GM23248 (cell line): Measurements from ENCODE around the gene SORL1-AS1.
"Not testable (repeated sequence)": the region's sequence is repeated elsewhere in the genome, so short reads cannot be mapped to it uniquely, and the experiment has no call there.

Experiments
- DNase-seq: peaks from one replicate; pipeline ENCODE4 v3.0.0-alpha.2; 2015
- H2AFZ ChIP-seq: fragments of 200-600 bp; sonication (generic); 2 replicates; pipeline ENCODE4 v1.6.1; 2016; ENCODE audit warnings: antibody characterized with exemption
- H3F3A ChIP-seq: fragments of 200-600 bp; sonication (generic); 2 replicates; pipeline ENCODE4 v1.6.1; 2016; ENCODE audit warnings: mild to moderate bottlenecking, antibody characterized with exemption, mixed run types; ENCODE audit not compliant: insufficient read depth
- H3K27ac ChIP-seq: fragments of 200-600 bp; sonication (generic); 2 replicates; pipeline ENCODE4 v1.5.1; 2016; ENCODE audit warnings: mild to moderate bottlenecking
- H3K27me3 ChIP-seq: fragments of 200-600 bp; sonication (generic); replicated peaks from 2 replicates; pipeline ENCODE4 v1.6.1; 2016; ENCODE audit warnings: mild to moderate bottlenecking; ENCODE audit not compliant: insufficient read depth
- H3K36me3 ChIP-seq: fragments of 200-600 bp; sonication (generic); 2 replicates; pipeline ENCODE4 v1.6.1; 2016; ENCODE audit warnings: low read depth, mild to moderate bottlenecking
- H3K4me1 ChIP-seq: fragments of 200-600 bp; sonication (generic); 2 replicates; pipeline ENCODE4 v1.6.1; 2016; ENCODE audit warnings: mild to moderate bottlenecking; ENCODE audit not compliant: insufficient read depth
- H3K4me2 ChIP-seq: fragments of 200-600 bp; sonication (generic); one replicate; pipeline ENCODE4 v1.6.1; 2016; ENCODE audit warnings: mild to moderate bottlenecking; ENCODE audit not compliant: unreplicated experiment
- H3K4me3 ChIP-seq: fragments of 200-600 bp; sonication (generic); 2 replicates; pipeline ENCODE4 v1.5.1; 2016; ENCODE audit warnings: mild to moderate bottlenecking
- H3K79me2 ChIP-seq: fragments of 200-600 bp; sonication (generic); 2 replicates; pipeline ENCODE4 v1.6.1; 2016; ENCODE audit warnings: mild to moderate bottlenecking; ENCODE audit not compliant: insufficient read depth
- H3K9ac ChIP-seq: fragments of 200-600 bp; sonication (generic); 2 replicates; pipeline ENCODE4 v1.6.1; 2016; ENCODE audit warnings: mild to moderate bottlenecking
- H3K9me2 ChIP-seq: fragments of 200-600 bp; sonication (generic); 2 replicates; pipeline ENCODE4 v1.6.1; 2016; ENCODE audit warnings: mixed run types, mild to moderate bottlenecking, moderate library complexity; ENCODE audit not compliant: insufficient read depth
- H3K9me3 ChIP-seq: fragments of 200-600 bp; sonication (generic); one replicate; pipeline ENCODE4 v1.6.1; 2017; ENCODE audit warnings: low read depth
- H4K20me1 ChIP-seq: fragments of 200-600 bp; sonication (generic); 2 replicates; pipeline ENCODE4 v1.6.0; 2016; ENCODE audit not compliant: insufficient read depth
- EZH2 ChIP-seq: fragments of 200-600 bp; sonication (generic); IDR thresholded peaks from 2 replicates; pipeline ENCODE4 v1.6.1; 2018; ENCODE audit warnings: antibody characterized with exemption, mild to moderate bottlenecking; ENCODE audit not compliant: insufficient read depth, poor library complexity, severe bottlenecking
- EZH2phosphoT487 ChIP-seq: fragments of 200-600 bp; sonication (generic); IDR thresholded peaks from 2 replicates; pipeline ENCODE4 v1.6.1; 2018; ENCODE audit warnings: antibody characterized with exemption, moderate library complexity, mild to moderate bottlenecking, low read depth; ENCODE audit not compliant: insufficient read depth
- WGBS, 2 experiments: methylation state at CpG; one replicate each; pipeline ENCODE4 v1.1.6; 2015 to 2017; ENCODE audit warnings: low lambda C conversion rate in 2 of 2, low coverage in 1 of 2; ENCODE audit errors: missing lambda C conversion rate in 2 of 2; 5-methylcytosine and 5-hydroxymethylcytosine counted together
- in situ Hi-C: fragments of 300-500 bp; cut with MboI; formaldehyde crosslinking; loops from 2 replicates; pipeline ENCODE4 v1.15.0; 2020

The SORL1-AS1 gene

DNA sequence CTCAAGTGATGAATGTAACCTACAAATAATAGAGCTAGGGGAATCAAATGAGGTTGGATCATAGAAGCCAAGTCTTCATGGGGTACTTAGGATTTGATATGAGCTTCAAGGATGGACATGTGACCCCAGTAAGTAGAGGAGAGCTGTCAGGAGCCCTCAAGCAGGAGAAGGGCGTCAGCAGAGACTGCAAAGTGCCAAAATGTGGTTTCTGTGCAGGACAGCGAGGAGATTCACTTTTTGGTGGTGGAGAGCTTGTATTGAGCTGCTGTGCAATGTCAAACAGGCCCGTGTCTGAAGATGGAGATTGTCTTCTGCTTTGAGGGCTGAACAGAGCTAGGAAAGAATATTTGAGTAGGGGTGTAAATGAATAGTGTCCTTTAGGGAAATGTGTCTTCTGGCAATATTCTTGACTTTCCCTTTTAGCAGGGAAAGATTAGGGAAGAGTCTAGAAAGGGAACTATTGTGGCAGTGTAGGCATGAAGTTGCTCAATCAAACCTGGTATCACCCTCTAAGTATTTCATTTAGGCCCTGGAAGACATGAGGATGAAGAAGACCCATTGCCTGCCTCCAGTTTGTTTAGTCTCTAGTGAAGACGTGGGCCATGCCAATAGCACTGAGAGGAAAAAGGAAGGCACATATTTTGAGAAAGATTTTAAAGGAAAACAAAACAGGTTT is 31.2 kb upstream of the SORL1-AS1 start:
- H3K27me3 ChIP-seq: peaks cover 5% of the 10 kb centered on the region
- H3F3A ChIP-seq: no peaks in the 10 kb centered on the region

DNA sequence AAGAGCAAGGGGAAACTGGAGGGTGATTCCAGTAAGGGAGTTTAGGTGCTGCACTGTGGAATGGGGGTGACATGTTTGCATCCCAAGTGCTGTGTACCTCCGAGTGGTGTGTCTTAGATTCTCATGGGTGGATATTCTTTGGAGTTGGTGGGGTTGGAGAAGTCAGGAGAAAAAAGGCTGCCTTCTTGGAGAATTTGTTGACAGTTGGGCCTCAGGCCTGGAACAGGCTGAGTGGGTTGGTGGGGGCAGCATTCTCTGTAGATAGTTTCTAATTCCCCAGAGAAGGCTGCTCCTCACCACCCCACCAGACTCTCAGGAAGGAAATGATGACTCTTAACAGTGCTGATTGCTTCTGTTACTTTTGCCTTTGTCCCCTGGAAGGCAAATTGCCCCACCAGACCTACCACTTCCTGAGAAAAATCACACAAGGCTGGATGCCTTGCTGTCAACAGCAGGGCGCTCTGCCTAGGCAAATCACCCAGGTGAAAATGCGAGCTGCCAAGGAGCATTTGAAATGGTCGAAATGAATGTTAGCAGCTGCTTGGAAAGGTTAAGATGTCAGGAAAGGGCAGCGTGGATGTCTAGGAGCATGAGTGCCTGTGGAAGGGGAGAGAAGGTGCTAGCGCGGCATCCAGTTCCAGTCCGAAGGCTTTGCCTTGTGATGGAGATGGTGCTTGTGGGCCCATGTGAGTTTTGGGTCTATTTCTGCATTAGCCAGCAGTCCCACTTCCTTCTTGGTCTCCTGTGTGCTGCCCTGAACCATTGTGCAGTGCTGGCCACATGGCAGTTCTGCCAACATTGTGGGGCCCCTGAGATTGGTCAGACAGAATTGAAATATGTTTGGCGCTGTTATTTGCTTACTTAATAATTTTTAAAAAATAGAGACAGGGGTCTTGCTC is 29.7 kb upstream of the SORL1-AS1 start:
- H3K27ac ChIP-seq: no peak overlapping the region
- no peaks in the 10 kb centered on the region for H3F3A ChIP-seq
- H3K4me2 ChIP-seq: no peak overlapping the region
- H3K9ac ChIP-seq: no peak overlapping the region
- no peaks in the 10 kb centered on the region for H3K9me3 ChIP-seq
- H3K27me3 ChIP-seq: peaks cover 6% of the 10 kb centered on the region; the same call in 1 of the 2 replicates
- in situ Hi-C loops: no loop called here
- no peak overlapping the region for H2AFZ ChIP-seq
- H3K4me3 ChIP-seq: no peak overlapping the region
- H3K79me2 ChIP-seq: no peaks in the 10 kb centered on the region
- H3K4me1 ChIP-seq: no peaks in the 10 kb centered on the region
- 78 to 79% methylated on average over 9 of the region's 9 CpGs for WGBS, 2 experiments
- no peaks in the 10 kb centered on the region for H4K20me1 ChIP-seq
- TF ChIP-seq EZH2phosphoT487 (no peak), EZH2 (no peak)
- peak; percentile 5 for DNase-seq
- no peaks in the 10 kb centered on the region for H3K9me2 ChIP-seq
- no peaks in the 10 kb centered on the region for H3K36me3 ChIP-seq

More for the DNA sequence above, 31.2 kb upstream of the SORL1-AS1 start:
- Histone ChIP-seq H4K20me1 (no peaks in the 10 kb centered on the region), H3K9me3 (no peaks in the 10 kb centered on the region), H2AFZ (no peak overlapping the region), H3K4me1 (no peaks in the 10 kb centered on the region), H3K79me2 (no peaks in the 10 kb centered on the region), H3K4me2 (no peak overlapping the region), H3K4me3 (no peak overlapping the region), H3K9me2 (no peaks in the 10 kb centered on the region), H3K9ac (no peak overlapping the region), H3K36me3 (no peaks in the 10 kb centered on the region), H3K27ac (no peak overlapping the region)
- 40 to 48% methylated on average over 4 of the region's 4 CpGs for WGBS, 2 experiments
- TF ChIP-seq EZH2 (no peak), EZH2phosphoT487 (no peak)
- in situ Hi-C loops: no loop called here
- DNase-seq: no peak

DNA sequence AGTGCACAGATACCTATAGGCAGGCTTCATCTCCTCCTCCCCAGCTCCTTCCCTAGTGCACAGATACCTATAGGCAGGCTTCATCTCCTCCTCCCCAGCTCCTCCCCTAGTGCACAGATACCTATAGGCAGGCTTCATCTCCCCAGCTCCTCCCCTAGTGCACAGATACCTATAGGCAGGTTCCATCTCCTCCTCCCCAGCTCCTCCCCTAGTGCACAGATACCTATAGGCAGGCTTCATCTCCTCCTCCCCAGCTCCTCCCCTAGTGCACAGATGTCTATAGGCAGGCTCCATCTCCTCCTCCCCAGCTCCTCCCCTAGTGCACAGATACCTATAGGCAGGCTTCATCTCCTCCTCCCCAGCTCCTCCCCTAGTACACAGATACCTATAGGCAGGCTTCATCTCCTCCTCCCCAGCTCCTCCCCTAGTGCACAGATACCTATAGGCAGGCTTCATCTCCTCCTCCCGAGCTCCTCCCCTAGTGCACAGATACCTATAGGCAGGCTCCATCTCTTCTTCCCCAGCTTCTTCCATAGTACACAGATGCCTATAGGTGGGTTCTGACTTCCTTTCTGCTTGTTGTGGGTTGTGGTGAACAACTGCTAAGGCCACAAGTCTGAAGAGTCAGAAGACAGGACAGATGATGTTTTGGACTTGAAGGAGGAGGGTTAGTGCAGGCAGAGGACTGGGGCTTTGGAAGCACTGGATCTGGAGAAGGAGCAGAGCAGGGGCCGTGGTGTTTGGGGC is 28.9 kb upstream of the SORL1-AS1 start:
- in situ Hi-C loops, H3K79me2 ChIP-seq, H3K27me3 ChIP-seq, H3K4me2 ChIP-seq, H3K4me3 ChIP-seq, H3F3A ChIP-seq, H3K9me2 ChIP-seq, H4K20me1 ChIP-seq, DNase-seq, H3K36me3 ChIP-seq, H2AFZ ChIP-seq, H3K4me1 ChIP-seq, H3K27ac ChIP-seq, H3K9me3 ChIP-seq, H3K9ac ChIP-seq: not testable (repeated sequence)
- 60 to 75% methylated on average over 2 of the region's 2 CpGs for WGBS, 2 experiments

DNA sequence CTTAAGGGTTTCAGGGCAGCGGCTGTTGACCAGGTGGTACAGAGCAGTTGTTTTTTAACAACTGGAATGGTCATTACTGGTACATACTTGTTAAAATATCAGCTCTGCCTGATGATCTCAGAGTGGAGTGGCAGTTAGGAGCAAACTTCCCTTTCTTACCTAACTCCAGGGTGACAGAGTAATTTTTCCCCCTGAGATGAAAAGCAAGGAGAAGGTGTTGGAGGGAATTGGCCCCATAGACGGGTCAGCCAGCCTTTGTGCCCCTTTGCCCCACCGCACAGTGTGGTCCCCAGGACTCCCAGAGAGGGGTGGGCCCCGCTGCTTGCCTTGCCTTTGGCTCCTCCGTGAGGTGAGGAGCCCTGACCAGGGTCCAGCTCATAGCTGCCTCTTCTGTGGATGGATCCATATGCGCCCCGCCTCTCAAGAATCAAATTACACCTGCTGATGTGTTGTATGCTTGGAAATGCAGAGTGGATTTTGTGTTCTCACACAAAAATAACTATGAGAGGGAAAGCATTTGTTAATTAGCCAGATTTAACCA is 27.0 kb upstream of the SORL1-AS1 start:
- Histone ChIP-seq H4K20me1 (no peaks in the 10 kb centered on the region), H3K79me2 (no peaks in the 10 kb centered on the region), H3K9me3 (no peaks in the 10 kb centered on the region), H3K27ac (no peak overlapping the region), H3K27me3 (peaks cover 16% of the 10 kb centered on the region), H3K9ac (no peak overlapping the region), H3F3A (no peaks in the 10 kb centered on the region), H2AFZ (no peak overlapping the region), H3K4me2 (no peak overlapping the region), H3K4me3 (no peak overlapping the region), H3K9me2 (no peaks in the 10 kb centered on the region), H3K4me1 (no peaks in the 10 kb centered on the region), H3K36me3 (no peaks in the 10 kb centered on the region)
- in situ Hi-C loops: no loop called here
- TF ChIP-seq EZH2 (no peak), EZH2phosphoT487 (no peak)
- DNase-seq: no peak
- 62 to 68% methylated on average over 7 of the region's 7 CpGs for WGBS, 2 experiments
